Lower leg skin (tissue), 3 donors: ENCODE measurements around the gene RARB.

Experiments
- CTCF ChIP-seq, 3 donors: fragments of 450-650 bp; IDR thresholded peaks; one replicate each; pipeline ENCODE4 v1.5.1; 2016; ENCODE audit warnings: antibody characterized with exemption in 3 of 3, mild to moderate bottlenecking in 3 of 3, moderate library complexity in 2 of 3
- POLR2A ChIP-seq, 2 donors: fragments of 450-650 bp; IDR thresholded peaks; one replicate each; pipeline ENCODE4 v1.6.1; 2016 to 2017; ENCODE audit warnings: antibody characterized with exemption in 2 of 2, mild to moderate bottlenecking in 1 of 2, moderate library complexity in 1 of 2

GRCh38 chr3:25478964-25479726 is 51.1 kb downstream of the RARB start:
- no peak for TF ChIP-seq CTCF (IDR thresholded peaks at IDR 0.05)
- TF ChIP-seq POLR2A (IDR thresholded peaks at IDR 0.05) = no peak
